GM19351 (cell line): Measurements from ENCODE around the gene DDX42.

ENCODE experiments used
- ATAC-seq: cut with Tn5 transposase; IDR thresholded peaks from one replicate; pipeline ENCODE4 v1.9.1; 2021; ENCODE audit warnings: mild to moderate bottlenecking, moderate library complexity; ENCODE audit not compliant: unreplicated experiment

Gene DDX42

GRCh38 chr17:63820963-63821561, 47.1 kb downstream of the DDX42 start:
- ATAC-seq, result no peak

GRCh38 chr17:63821804-63822203, 47.8 kb downstream of the DDX42 start:
- ATAC-seq, result no peak

- ATAC-seq, result no peak
Observed at GRCh38 chr17:63822537-63822936, 48.6 kb downstream of the DDX42 start.

GRCh38 chr17:63823659-63824331, 49.8 kb downstream of the DDX42 start:
- no peak for ATAC-seq

GRCh38 chr17:63824362-63824761, 50.4 kb downstream of the DDX42 start:
- ATAC-seq, result no peak

GRCh38 chr17:63826468-63827001, 52.6 kb downstream of the DDX42 start:
- ATAC-seq, result no peak

GRCh38 chr17:63827002-63827800, 53.2 kb downstream of the DDX42 start, which contains the start of the genes FTSJ3 and PSMC5:
TSS of gene FTSJ3 (minus strand) at chr17:63827663. CDS start at chr17:63826902, 761 bp downstream.
TSS of gene PSMC5 (plus strand) at chr17:63827431. CDS start at chr17:63827491, 60 bp downstream.
- ATAC-seq, result peak; percentile 86

GRCh38 chr17:63827801-63828221, 53.8 kb downstream of the DDX42 start:
- no peak for ATAC-seq

GRCh38 chr17:63828936-63829335, 55.0 kb downstream of the DDX42 start:
- ATAC-seq, result no peak

- no peak for ATAC-seq
Observed at GRCh38 chr17:63830278-63830677, 56.3 kb downstream of the DDX42 start.

GRCh38 chr17:63830904-63831491, 57.0 kb downstream of the DDX42 start:
- no peak for ATAC-seq

- ATAC-seq, result no peak
Observed at GRCh38 chr17:63831505-63831904, 57.5 kb downstream of the DDX42 start.

GRCh38 chr17:63832014-63832413, 58.0 kb downstream of the DDX42 start:
- ATAC-seq, result no peak

GRCh38 chr17:63832455-63832854, 58.5 kb downstream of the DDX42 start:
- ATAC-seq, result no peak

GRCh38 chr17:63833026-63833740, 59.2 kb downstream of the DDX42 start:
- no peak for ATAC-seq

- ATAC-seq, result no peak
Observed at GRCh38 chr17:63833741-63834373, 59.9 kb downstream of the DDX42 start.

GRCh38 chr17:63834431-63835166, 60.6 kb downstream of the DDX42 start:
- ATAC-seq, result peak; percentile 86

GRCh38 chr17:63835167-63835720, 61.3 kb downstream of the DDX42 start:
- ATAC-seq, result no peak

- no peak for ATAC-seq
Observed at GRCh38 chr17:63836811-63837210, 62.8 kb downstream of the DDX42 start.
